H1 (cell line): Measurements from ENCODE around the gene LORICRIN.

Experiments
- CHD1 ChIP-seq: IDR thresholded peaks from 2 replicates; pipeline ENCODE4 v1.6.1; 2012; ENCODE audit warnings: low read depth, low read length, improper control_type of control experiment
- CTCF ChIP-seq, 3 experiments: IDR thresholded peaks; 1 replicate in 2 of 3; 2 replicates in 1 of 3; pipeline versions ENCODE4 v1.5.1 to v1.6.1; 2011; ENCODE audit warnings: low read length in 3 of 3, mild to moderate bottlenecking in 3 of 3, inconsistent platforms in 2 of 3, low read depth in 1 of 3, moderate library complexity in 1 of 3; ENCODE audit not compliant: insufficient read depth in 1 of 3; ENCODE audit errors: control extremely low read depth in 1 of 3
- POLR2A ChIP-seq, 2 experiments: IDR thresholded peaks; 1 replicate in 1 of 2; 2 replicates in 1 of 2; pipeline ENCODE4 v1.6.1; 2011; ENCODE audit warnings: low read depth in 2 of 2, low read length in 2 of 2, mild to moderate bottlenecking in 2 of 2; ENCODE audit errors: control extremely low read depth in 1 of 2
- SP1 ChIP-seq: IDR thresholded peaks from 2 replicates; pipeline ENCODE4 v1.6.1; 2011; ENCODE audit warnings: low read depth, low read length

GRCh38 chr1:153232553-153232952 lies 26.9 kb upstream of the LORICRIN start:
- no peak for TF ChIP-seq SP1
- no peak for TF ChIP-seq POLR2A (IDR thresholded peaks at IDR 0.05; ENCODE audit: control extremely low read depth in 1 of 2, low read depth in 2 of 2, low read length in 2 of 2)
- TF ChIP-seq CTCF (IDR thresholded peaks at IDR 0.05; ENCODE audit: control extremely low read depth in 1 of 3, insufficient read depth in 1 of 3, low read depth in 1 of 3, low read length in 3 of 3): no peak
- TF ChIP-seq CHD1: no peak
